HEK293T (cell line): ENCODE measurements around the gene TCF25.

ENCODE experiments used
- CTCF ChIA-PET: fragments of 350-600 bp; formaldehyde crosslinking; extraction: SDS; loops from one replicate; lab custom pipeline; 2021; ENCODE audit warnings: antibody characterized with exemption, inconsistent platforms; lab: Yijun Ruan, JAX
- POLR2A ChIA-PET: fragments of 350-600 bp; formaldehyde crosslinking; extraction: SDS; loops from one replicate; lab custom pipeline; 2020; ENCODE audit warnings: antibody characterized with exemption, inconsistent platforms; lab: Yijun Ruan, JAX
- DNase-seq: peaks from one replicate; pipeline ENCODE4 v3.0.0; 2012; ENCODE audit warnings: mixed read lengths; ENCODE audit errors: extremely low spot score
- ARNT ChIP-seq: fragments of 450-650 bp; IDR thresholded peaks from 2 replicates; pipeline ENCODE4 v1.6.1; 2017; ENCODE audit warnings: mild to moderate bottlenecking
- BHLHE40 ChIP-seq: fragments of 450-650 bp; IDR thresholded peaks from 2 replicates; pipeline ENCODE4 v1.6.1; 2016; ENCODE audit warnings: mild to moderate bottlenecking, moderate library complexity, borderline replicate concordance
- CTBP1 ChIP-seq: fragments of 450-650 bp; IDR thresholded peaks from 2 replicates; pipeline ENCODE4 v1.6.1; 2016; ENCODE audit warnings: borderline replicate concordance
- ELF4 ChIP-seq: fragments of 450-650 bp; IDR thresholded peaks from 2 replicates; pipeline ENCODE4 v1.6.1; 2017; ENCODE audit warnings: antibody characterized with exemption
- FOXA1 ChIP-seq: fragments of 450-650 bp; IDR thresholded peaks from 2 replicates; pipeline ENCODE4 v1.6.1; 2016; ENCODE audit warnings: mild to moderate bottlenecking
- FOXK2 ChIP-seq: fragments of 450-650 bp; IDR thresholded peaks from 2 replicates; pipeline ENCODE4 v1.6.1; 2016; ENCODE audit warnings: mild to moderate bottlenecking
- FOXM1 ChIP-seq: fragments of 450-650 bp; IDR thresholded peaks from 2 replicates; pipeline ENCODE4 v1.6.1; 2017; ENCODE audit warnings: mild to moderate bottlenecking, borderline replicate concordance
- HDGF ChIP-seq: fragments of 450-650 bp; IDR thresholded peaks from 2 replicates; pipeline ENCODE4 v1.6.1; 2017; ENCODE audit warnings: antibody characterized with exemption, borderline replicate concordance
- L3MBTL2 ChIP-seq: fragments of 450-650 bp; conservative IDR thresholded peaks from 2 replicates; pipeline ENCODE4 v1.6.1; 2016; ENCODE audit warnings: mild to moderate bottlenecking
- LEF1 ChIP-seq: fragments of 450-650 bp; IDR thresholded peaks from 2 replicates; pipeline ENCODE4 v1.6.1; 2017; ENCODE audit warnings: mild to moderate bottlenecking, borderline replicate concordance
- NFRKB ChIP-seq: fragments of 450-650 bp; IDR thresholded peaks from 2 replicates; pipeline ENCODE4 v1.6.1; 2016; ENCODE audit warnings: mild to moderate bottlenecking, moderate library complexity
- PKNOX1 ChIP-seq: fragments of 450-650 bp; IDR thresholded peaks from 2 replicates; pipeline ENCODE4 v1.6.1; 2016
- SP1 ChIP-seq: fragments of 450-650 bp; IDR thresholded peaks from 2 replicates; pipeline ENCODE4 v1.6.1; 2017
- SUZ12 ChIP-seq: fragments of 450-650 bp; IDR thresholded peaks from 2 replicates; pipeline ENCODE4 v1.6.1; 2016; ENCODE audit warnings: mild to moderate bottlenecking
- TARDBP ChIP-seq: fragments of 450-650 bp; IDR thresholded peaks from 2 replicates; pipeline ENCODE4 v1.6.1; 2016
- ZNF384 ChIP-seq: fragments of 450-650 bp; IDR thresholded peaks from 2 replicates; pipeline ENCODE4 v1.6.1; 2016

The TCF25 gene

GRCh38 chr16:89847051-89847939, 26.1 kb upstream of the TCF25 start:
- CTCF ChIA-PET = interaction anchor here (0.5 kb wide), 1 partner anchor 34 kb away, joined by 11 read pairs; no protein-coding TSS in a partner anchor
- no peak for DNase-seq
- no peak for TF ChIP-seq NFRKB
- TF ChIP-seq FOXK2 = no peak
- no peak for TF ChIP-seq CTBP1
- no peak for TF ChIP-seq ARNT
- no peak for TF ChIP-seq HDGF
- TF ChIP-seq SP1 = no peak
- no peak for TF ChIP-seq FOXA1
- TF ChIP-seq PKNOX1 = no peak

GRCh38 chr16:89847940-89848297, 25.5 kb upstream of the TCF25 start:
- ChIA-PET POLR2A (interaction anchor here (1.5 kb wide), 1 partner anchor 26 kb away, joined by 7 read pairs; the partner anchor contains the start of gene TCF25), CTCF (no interaction called here)
- no peak for TF ChIP-seq HDGF
- TF ChIP-seq FOXK2 = no peak
- no peak for TF ChIP-seq FOXM1
- no peak for TF ChIP-seq NFRKB
- TF ChIP-seq BHLHE40 = no peak
- TF ChIP-seq FOXA1 = no peak
- TF ChIP-seq SUZ12 = no peak
- TF ChIP-seq LEF1 = no peak
- no peak for TF ChIP-seq TARDBP
- TF ChIP-seq PKNOX1 = no peak
- no peak for TF ChIP-seq L3MBTL2
- DNase-seq = no peak

More at GRCh38 chr16:89847051-89847939, 26.1 kb upstream of the TCF25 start:
- POLR2A ChIA-PET = interaction anchor here (1.5 kb wide), 1 partner anchor 26 kb away, joined by 7 read pairs; the partner anchor contains the start of gene TCF25

- DNase-seq = no peak
- ChIA-PET POLR2A (no interaction called here), CTCF (no interaction called here)
- TF ChIP-seq BHLHE40 (no peak), SUZ12 (no peak), ELF4 (no peak), LEF1 (no peak), ARNT (no peak), ZNF384 (no peak), PKNOX1 (no peak), FOXK2 (no peak), CTBP1 (no peak), NFRKB (no peak), FOXM1 (no peak), HDGF (no peak)
These were observed 24.4 kb upstream of the TCF25 start for GRCh38 chr16:89848974-89849373.

GRCh38 chr16:89853306-89853993, 19.9 kb upstream of the TCF25 start:
- DNase-seq = no peak
- ChIA-PET CTCF (no interaction called here), POLR2A (interaction anchor here (1.8 kb wide), 1 partner anchor 147 kb away, joined by 4 read pairs; no protein-coding TSS in a partner anchor)
- TF ChIP-seq PKNOX1 = no peak
- TF ChIP-seq ELF4 = no peak
- no peak for TF ChIP-seq FOXK2
- TF ChIP-seq SUZ12 = no peak
- TF ChIP-seq L3MBTL2 = no peak
- TF ChIP-seq FOXM1 = no peak
- TF ChIP-seq FOXA1 = no peak
- TF ChIP-seq CTBP1 = no peak
- TF ChIP-seq ARNT = no peak
- TF ChIP-seq BHLHE40 = no peak
- no peak for TF ChIP-seq TARDBP
- TF ChIP-seq SP1 = no peak
- TF ChIP-seq ZNF384 = no peak
- TF ChIP-seq NFRKB = no peak

GRCh38 chr16:89855301-89855945, 18.0 kb upstream of the TCF25 start:
- TF ChIP-seq LEF1 (no peak), FOXA1 (no peak), FOXK2 (no peak), BHLHE40 (no peak), SUZ12 (no peak), NFRKB (no peak), FOXM1 (no peak), L3MBTL2 (no peak), SP1 (no peak), ELF4 (no peak), PKNOX1 (no peak), TARDBP (no peak), ZNF384 (no peak), HDGF (no peak), CTBP1 (no peak), ARNT (no peak)
- no peak for DNase-seq
- POLR2A ChIA-PET = interaction anchor here (1.0 kb wide), 1 partner anchor 18 kb away, joined by 5 read pairs; no protein-coding TSS in a partner anchor
- CTCF ChIA-PET = no interaction called here
